Measurements from ENCODE around the gene PTPRC. TPM values are rescaled to one million over a fixed set of nuclear protein-coding genes. Genes with fewer than 3 reads are reported as not detected.

Gene PTPRC
- total and polyA plus RNA-seq, 2 donors (not counting 3 experiments of a cell fraction or from before 2014, with no cell fraction given), result not detected

GRCh38 chr1:198622001-198622400 is 16.8 kb upstream of the PTPRC start:
- no peak for DNase-seq (ENCODE audit: low read depth, low spot score)
- Histone ChIP-seq H3K9me3 (replicated peaks; ENCODE audit: control insufficient read depth, insufficient read depth, low read length) (no peaks in the 10 kb centered on the region), H3K4me2 (ENCODE audit: insufficient read depth, low read length) (no peak overlapping the region), H3K79me2 (ENCODE audit: control insufficient read depth, insufficient read depth, low read length) (no peaks in the 10 kb centered on the region), H3K4me3 (replicated peaks in 1 of 3; ENCODE audit: insufficient read depth in 1 of 3, low read depth in 1 of 3, low read length in 3 of 3) (no peak overlapping the region), H3K27ac (ENCODE audit: insufficient read depth, low read depth, low read length) (no peak overlapping the region), H2AFZ (ENCODE audit: low read depth, low read length) (no peak overlapping the region), H3K36me3 (ENCODE audit: control insufficient read depth in 2 of 2, extremely low read depth in 1 of 2, insufficient read depth in 2 of 2, low read length in 2 of 2) (no peaks in the 10 kb centered on the region), H3K27me3 (ENCODE audit: control insufficient read depth in 2 of 2, insufficient read depth in 2 of 2, low read length in 2 of 2) (no peaks in the 10 kb centered on the region), H3K9ac (replicated peaks; ENCODE audit: extremely low read depth, insufficient read depth, low read length) (no peak overlapping the region), H3K9me1 (replicated peaks; ENCODE audit: control insufficient read depth, extremely low read depth, insufficient read depth, low read length) (no peaks in the 10 kb centered on the region), H4K20me1 (replicated peaks; ENCODE audit: control insufficient read depth, extremely low read depth, insufficient read depth, low read length) (no peaks in the 10 kb centered on the region), H3K4me1 (ENCODE audit: control insufficient read depth, extremely low read depth, insufficient read depth, low read length) (no peaks in the 10 kb centered on the region)
- ChIA-PET CTCF (interaction anchor here (1.0 to 1.6 kb wide), 4 partner anchors 9 to 77 kb away, joined by 3 to 4 read pairs (median 4); no protein-coding TSS in a partner anchor), POLR2A (no interaction called here)
- FAIRE-seq, result no peak
- TF ChIP-seq MAX (IDR thresholded peaks at IDR 0.05; ENCODE audit: insufficient read depth, insufficient read length) (no peak), FOS (IDR thresholded peaks at IDR 0.05; ENCODE audit: borderline replicate concordance, insufficient read depth, low read length) (no peak), CTCF (IDR thresholded peaks at IDR 0.05; ENCODE audit: extremely low read depth in 1 of 2, insufficient read depth in 1 of 2, low read depth in 1 of 2, low read length in 2 of 2) (no peak), POLR2AphosphoS5 (IDR thresholded peaks at IDR 0.05; ENCODE audit: insufficient read depth, low read depth, low read length) (no peak), JUN (IDR thresholded peaks at IDR 0.05; ENCODE audit: borderline replicate concordance, insufficient read depth, insufficient read length, low read depth) (no peak), POLR2A (IDR thresholded peaks at IDR 0.05; ENCODE audit: low read depth, low read length) (no peak), EZH2 (IDR thresholded peaks at IDR 0.05; ENCODE audit: borderline replicate concordance, low read depth, low read length, severe bottlenecking) (no peak), MYC (IDR thresholded peaks at IDR 0.05; ENCODE audit: low read depth, low read length) (no peak)
- dilution Hi-C loops (cut with MboI; ENCODE audit: extremely low pct_ligation_motif_present, low sequenced_read_pairs) (no loop called here), intact Hi-C loops (cut with micrococcal nuclease) (no loop called here)
- no TSS peak for BruUV-seq (replicated peaks)
